NCI-H146 treated with DMSO at 0.1 percent for 48 hours (cell line): Measurements from ENCODE around the gene U2AF1L4.

Experiments used
- DNase-seq: peaks from one replicate; lab custom pipeline; 2025; ENCODE audit not compliant: unreplicated experiment; lab: John Stamatoyannopoulos, UW

Gene U2AF1L4, protein sequence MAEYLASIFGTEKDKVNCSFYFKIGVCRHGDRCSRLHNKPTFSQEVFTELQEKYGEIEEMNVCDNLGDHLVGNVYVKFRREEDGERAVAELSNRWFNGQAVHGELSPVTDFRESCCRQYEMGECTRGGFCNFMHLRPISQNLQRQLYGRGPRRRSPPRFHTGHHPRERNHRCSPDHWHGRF

GRCh38 chr19:35745328-35746086 lies at the start of gene U2AF1L4, which contains the start of gene PSENEN:
U2AF1L4 (minus strand) TSS chr19:35745418; CDS start chr19:35745391, 27 bp downstream.
PSENEN (plus strand) TSS chr19:35745651; CDS start chr19:35745931, 280 bp downstream.
- DNase-seq = peak; percentile 99

GRCh38 chr19:35793381-35794165 lies 48.4 kb upstream of the U2AF1L4 start:
- no peak for DNase-seq

- no peak for DNase-seq
Observed at GRCh38 chr19:35792888-35793287, 47.7 kb upstream of the U2AF1L4 start.

DNA sequence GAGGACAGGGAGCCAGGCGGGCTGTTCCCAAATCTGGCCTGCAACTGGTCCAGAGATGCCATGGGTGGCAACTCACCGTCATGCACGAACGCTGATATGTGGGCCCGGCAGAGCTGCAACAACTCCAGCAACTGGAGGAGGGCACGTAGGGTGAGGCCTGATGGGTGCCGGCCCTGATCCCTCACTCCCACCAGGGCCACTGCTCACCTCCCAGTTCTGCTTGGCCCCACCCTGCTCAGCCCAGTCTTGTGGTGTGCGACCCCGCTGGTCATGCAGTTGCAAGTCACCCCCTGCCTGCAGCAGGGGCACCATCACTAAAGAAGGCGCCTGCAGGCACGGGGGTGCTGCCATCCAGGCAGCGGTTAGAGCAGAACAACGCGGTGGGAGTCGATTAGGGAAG lies 47.1 kb upstream of the U2AF1L4 start:
- DNase-seq = no peak

DNA sequence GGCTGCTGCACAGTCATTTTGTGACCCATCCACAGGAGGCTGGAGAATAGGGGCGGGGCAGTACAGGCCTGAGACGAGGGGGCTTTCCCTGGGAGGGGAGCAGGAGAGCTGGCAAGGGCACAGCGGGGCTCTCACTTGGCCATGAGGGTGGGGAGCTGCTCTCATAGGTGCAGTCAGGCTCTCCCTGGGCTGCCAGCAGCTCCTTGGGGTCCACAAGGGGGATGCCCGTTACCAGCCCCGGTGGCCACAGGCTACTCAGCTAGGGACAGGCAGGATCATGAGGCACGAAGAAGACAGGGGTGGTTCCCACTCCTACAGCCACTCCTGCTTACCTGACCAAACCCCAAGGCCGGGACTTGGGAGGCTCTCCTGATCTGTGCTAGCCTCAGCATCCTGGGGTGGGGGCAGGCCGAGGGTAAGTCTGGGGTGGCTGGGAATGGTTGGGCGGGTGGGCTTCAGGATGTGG lies 46.6 kb upstream of the U2AF1L4 start:
- DNase-seq = no peak

- DNase-seq = peak; percentile 21
Observed at GRCh38 chr19:35790981-35791813, 46.0 kb upstream of the U2AF1L4 start.

- DNase-seq = no peak
Observed at GRCh38 chr19:35789978-35790944, 45.0 kb upstream of the U2AF1L4 start.

GRCh38 chr19:35789195-35789977 lies 44.2 kb upstream of the U2AF1L4 start:
- DNase-seq = no peak

GRCh38 chr19:35788205-35788960 lies 43.2 kb upstream of the U2AF1L4 start:
- no peak for DNase-seq

DNA sequence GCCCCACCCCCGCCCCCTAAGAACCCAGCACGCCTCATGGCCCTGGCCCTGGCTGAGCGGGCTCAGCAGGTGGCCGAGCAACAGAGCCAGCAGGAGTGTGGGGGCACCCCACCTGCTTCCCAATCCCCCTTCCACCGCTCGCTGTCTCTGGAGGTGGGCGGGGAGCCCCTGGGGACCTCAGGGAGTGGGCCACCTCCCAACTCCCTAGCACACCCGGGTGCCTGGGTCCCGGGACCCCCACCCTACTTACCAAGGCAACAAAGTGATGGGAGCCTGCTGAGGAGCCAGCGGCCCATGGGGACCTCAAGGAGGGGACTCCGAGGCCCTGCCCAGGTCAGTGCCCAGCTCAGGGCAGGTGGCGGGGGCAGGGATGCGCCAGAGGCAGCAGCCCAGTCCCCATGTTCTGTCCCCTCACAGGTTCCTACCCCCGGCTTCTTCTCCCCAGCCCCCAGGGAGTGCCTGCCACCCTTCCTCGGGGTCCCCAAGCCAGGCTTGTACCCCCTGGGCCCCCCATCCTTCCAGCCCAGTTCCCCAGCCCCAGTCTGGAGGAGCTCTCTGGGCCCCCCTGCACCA lies 42.1 kb upstream of the U2AF1L4 start:
- DNase-seq = no peak

GRCh38 chr19:35786299-35787160 lies 41.3 kb upstream of the U2AF1L4 start:
- no peak for DNase-seq

GRCh38 chr19:35785339-35785627 lies 40.1 kb upstream of the U2AF1L4 start:
- no peak for DNase-seq

DNA sequence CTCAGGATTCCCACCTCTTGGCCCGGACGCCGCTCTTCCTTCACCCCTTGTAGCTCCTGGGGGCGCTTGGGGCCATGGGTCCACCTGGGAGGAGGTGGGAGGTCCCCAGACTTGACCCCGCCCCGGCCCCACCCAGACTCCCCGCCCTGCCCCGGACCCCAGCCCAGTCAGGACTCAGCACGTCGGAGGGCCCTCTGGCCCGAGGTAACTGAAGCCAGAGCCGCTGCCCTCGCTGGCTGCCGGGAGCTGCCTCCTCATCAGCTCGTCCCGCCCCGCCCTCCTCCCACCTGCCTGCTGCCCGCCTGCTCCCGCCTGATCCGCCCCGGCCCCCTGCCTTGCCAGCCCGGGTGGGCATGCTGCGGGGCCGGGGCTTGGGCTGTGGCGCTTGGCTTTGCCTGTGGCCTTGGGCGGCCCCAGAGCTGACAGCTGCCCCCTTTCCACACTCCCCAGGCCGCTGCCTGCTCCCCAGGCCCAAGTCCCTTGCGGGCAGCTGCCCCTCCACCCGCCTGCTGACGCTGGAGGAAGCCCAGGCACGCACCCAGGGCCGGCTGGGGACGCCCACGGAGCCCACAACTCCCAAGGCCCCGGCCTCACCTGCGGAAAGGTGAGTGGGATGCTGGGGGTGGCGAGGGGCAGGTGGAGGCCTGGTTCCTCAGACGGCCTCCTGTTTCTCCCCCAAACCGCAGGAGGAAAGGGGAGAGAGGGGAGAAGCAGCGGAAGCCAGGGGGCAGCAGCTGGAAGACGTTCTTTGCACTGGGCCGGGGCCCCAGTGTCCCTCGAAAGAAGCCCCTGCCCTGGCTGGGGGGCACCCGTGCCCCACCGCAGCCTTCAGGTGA lies 39.5 kb upstream of the U2AF1L4 start:
- DNase-seq = no peak

GRCh38 chr19:35783469-35784434 lies 38.5 kb upstream of the U2AF1L4 start:
- DNase-seq = no peak

GRCh38 chr19:35782589-35782988 lies 37.4 kb upstream of the U2AF1L4 start:
- no peak for DNase-seq
